SH-SY5Y (cell line): ENCODE results near the gene ZHX3.

Experiments used
- GATA2 ChIP-seq: IDR thresholded peaks from 2 replicates; pipeline ENCODE4 v1.6.1; 2011; ENCODE audit warnings: mild to moderate bottlenecking, low read depth, low read length
- GATA3 ChIP-seq: IDR thresholded peaks from 2 replicates; pipeline ENCODE4 v1.6.1; 2011; ENCODE audit warnings: low read depth, mild to moderate bottlenecking, low read length, moderate library complexity

GRCh38 chr20:41202426-41202825, 115.1 kb downstream of the ZHX3 start:
- TF ChIP-seq GATA2 (no peak), GATA3 (no peak)
